Prostate gland (tissue), 2 donors: ENCODE measurements around the gene GLRA2. TPM values are rescaled to one million over a fixed set of nuclear protein-coding genes. Genes with fewer than 3 reads are reported as not detected.

Experiments
- DNase-seq: peaks from one replicate; pipeline ENCODE4 v3.0.0-alpha.2; 2019; ENCODE audit warnings: low spot score
- H3K27ac ChIP-seq, 2 donors: fragments of 200-600 bp; sonication (generic); 2 replicates each; pipeline ENCODE4 v1.5.1; 2017 to 2019
- H3K27me3 ChIP-seq: fragments of 200-600 bp; sonication (generic); replicated peaks from 2 replicates; pipeline ENCODE4 v1.5.1; 2019; ENCODE audit not compliant: insufficient read depth
- H3K36me3 ChIP-seq, 2 donors: fragments of 200-600 bp; sonication (generic); 1 replicate in 1 of 2; 2 replicates in 1 of 2; pipeline versions ENCODE4 v1.5.1 to v1.8.1; 2017 to 2019
- H3K4me1 ChIP-seq: fragments of 200-600 bp; sonication (generic); replicated peaks from 2 replicates; pipeline ENCODE4 v1.5.1; 2019
- H3K4me3 ChIP-seq, 2 donors: fragments of 200-600 bp; sonication (generic); 2 replicates each; pipeline ENCODE4 v1.5.1; 2017 to 2019
- H3K9me3 ChIP-seq: fragments of 200-600 bp; sonication (generic); 2 replicates; pipeline ENCODE4 v1.5.1; 2017
- CTCF ChIP-seq, 4 experiments: fragments of 200-600 bp in 2 of 4; fragments of 450-650 bp in 2 of 4; sonication (generic) in 2 of 4; IDR thresholded peaks; 1 replicate in 3 of 4; 2 replicates in 1 of 4; pipeline ENCODE4 v1.5.1; 2016 to 2019; ENCODE audit warnings: antibody characterized with exemption in 4 of 4, mild to moderate bottlenecking in 2 of 4, moderate library complexity in 2 of 4
- POLR2A ChIP-seq: fragments of 450-650 bp; IDR thresholded peaks from one replicate; pipeline ENCODE4 v1.6.1; 2016; ENCODE audit warnings: antibody characterized with exemption, mild to moderate bottlenecking
- POLR2AphosphoS5 ChIP-seq: sonication (generic); formaldehyde crosslinking; IDR thresholded peaks from one replicate; pipeline ENCODE4 v1.6.1; 2017; ENCODE audit warnings: antibody characterized with exemption
- WGBS: methylation state at CpG from one replicate; pipeline ENCODE4 v1.1.5; 2018; 5-methylcytosine and 5-hydroxymethylcytosine counted together
- intact Hi-C: fragments of 100-400 bp; cut with DNase I; formaldehyde crosslinking; loops from one replicate; pipeline ENCODE4 v1.14.2; 2022
- total RNA-seq, 2 donors: library from RNA; depleted of rRNA; stranded (reverse); fragments of >200 nt; gene quantifications; one replicate each; pipeline ENCODE4 v1.1.0, GENCODE V29; 2016

GLRA2 gene
- total RNA-seq, 2 donors from 2014 or later: not detected

- no peaks in the 10 kb centered on the region for H3K27me3 ChIP-seq
- no peak overlapping the region for H3K4me3 ChIP-seq
- 94% methylated on average over 2 of the region's 2 CpGs for WGBS
- no peaks in the 10 kb centered on the region for H3K4me1 ChIP-seq
- no peaks in the 10 kb centered on the region for H3K36me3 ChIP-seq
- intact Hi-C loops: no loop called here
- no peak for DNase-seq
- TF ChIP-seq POLR2A (no peak), POLR2AphosphoS5 (no peak), CTCF (IDR thresholded peaks at IDR 0.05) (no peak)
- no peaks in the 10 kb centered on the region for H3K9me3 ChIP-seq
- no peak overlapping the region for H3K27ac ChIP-seq
These were observed 60.9 kb downstream of the GLRA2 start for GRCh38 chrX:14590216-14590615.

GRCh38 chrX:14590693-14591424 lies 61.5 kb downstream of the GLRA2 start:
- H3K4me3 ChIP-seq: no peak overlapping the region
- no peak for DNase-seq
- no peaks in the 10 kb centered on the region for H3K9me3 ChIP-seq
- H3K36me3 ChIP-seq: no peaks in the 10 kb centered on the region
- intact Hi-C loops: no loop called here
- H3K4me1 ChIP-seq: no peaks in the 10 kb centered on the region
- H3K27ac ChIP-seq: no peak overlapping the region
- WGBS: 86% methylated on average over 7 of the region's 7 CpGs
- no peaks in the 10 kb centered on the region for H3K27me3 ChIP-seq
- TF ChIP-seq POLR2AphosphoS5 (no peak), POLR2A (no peak), CTCF (IDR thresholded peaks at IDR 0.05) (no peak)

GRCh38 chrX:14591976-14592375 lies 62.6 kb downstream of the GLRA2 start:
- intact Hi-C loops: no loop called here
- Histone ChIP-seq H3K4me3 (no peak overlapping the region), H3K27ac (no peak overlapping the region), H3K36me3 (no peaks in the 10 kb centered on the region), H3K27me3 (no peaks in the 10 kb centered on the region), H3K4me1 (no peaks in the 10 kb centered on the region), H3K9me3 (no peaks in the 10 kb centered on the region)
- DNase-seq: no peak
- WGBS: 71% methylated on average over 2 of the region's 2 CpGs
- no peak for TF ChIP-seq CTCF (IDR thresholded peaks at IDR 0.05)

GRCh38 chrX:14594521-14594920 lies 65.2 kb downstream of the GLRA2 start:
- H3K9me3 ChIP-seq: no peaks in the 10 kb centered on the region
- no peaks in the 10 kb centered on the region for H3K36me3 ChIP-seq
- no peaks in the 10 kb centered on the region for H3K27me3 ChIP-seq
- DNase-seq: no peak
- TF ChIP-seq POLR2AphosphoS5 (no peak), POLR2A (no peak), CTCF (IDR thresholded peaks at IDR 0.05) (no peak)
- no peaks in the 10 kb centered on the region for H3K4me1 ChIP-seq
- H3K27ac ChIP-seq: no peak overlapping the region
- intact Hi-C loops: no loop called here
- no peak overlapping the region for H3K4me3 ChIP-seq

GRCh38 chrX:14598330-14598729 lies 69.0 kb downstream of the GLRA2 start:
- WGBS: 39% methylated on average over 3 of the region's 3 CpGs
- TF ChIP-seq POLR2AphosphoS5 (no peak), CTCF (IDR thresholded peaks at IDR 0.05) (no peak), POLR2A (no peak)
- intact Hi-C loops: no loop called here

More at GRCh38 chrX:14598330-14598729, 69.0 kb downstream of the GLRA2 start:
- no peaks in the 10 kb centered on the region for H3K27me3 ChIP-seq
- H3K4me3 ChIP-seq: no peak overlapping the region
- no peaks in the 10 kb centered on the region for H3K4me1 ChIP-seq
- H3K9me3 ChIP-seq: no peaks in the 10 kb centered on the region
- DNase-seq: no peak
- H3K27ac ChIP-seq: no peak overlapping the region
- H3K36me3 ChIP-seq: no peaks in the 10 kb centered on the region
